GM10847 (cell line): Measurements from ENCODE around the gene ARRDC2.

Source experiments
- POLR2A ChIP-seq: IDR thresholded peaks from 2 replicates; pipeline ENCODE4 v1.6.1; 2011; ENCODE audit not compliant: insufficient read length; ENCODE audit errors: extremely low read depth

Gene ARRDC2

DNA sequence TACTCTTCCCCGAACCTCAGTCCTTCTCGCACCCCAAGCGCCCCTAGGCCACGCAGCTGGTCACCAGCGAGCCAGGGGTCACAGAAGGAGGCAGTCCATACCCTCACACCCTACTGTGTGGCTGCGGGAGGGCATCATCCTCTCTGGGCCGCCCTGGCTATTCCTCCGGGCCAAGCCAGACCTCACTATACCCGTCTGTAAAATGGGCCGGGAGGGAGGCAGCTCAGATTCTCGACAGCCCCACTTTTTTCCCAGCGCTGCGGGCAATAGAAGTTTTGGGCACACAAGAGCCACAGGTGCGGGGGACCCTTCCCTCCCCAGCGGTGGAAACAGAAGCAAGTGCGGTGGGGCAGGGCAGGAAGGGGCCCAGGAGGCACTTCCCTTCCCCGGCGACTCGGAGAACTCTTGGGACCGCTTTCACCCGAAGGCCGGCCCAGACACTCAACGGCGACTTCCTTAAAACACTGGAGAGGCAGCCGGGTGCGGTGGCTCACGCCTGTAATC is 5.6 kb upstream of the ARRDC2 start:
- TF ChIP-seq POLR2A: no peak

DNA sequence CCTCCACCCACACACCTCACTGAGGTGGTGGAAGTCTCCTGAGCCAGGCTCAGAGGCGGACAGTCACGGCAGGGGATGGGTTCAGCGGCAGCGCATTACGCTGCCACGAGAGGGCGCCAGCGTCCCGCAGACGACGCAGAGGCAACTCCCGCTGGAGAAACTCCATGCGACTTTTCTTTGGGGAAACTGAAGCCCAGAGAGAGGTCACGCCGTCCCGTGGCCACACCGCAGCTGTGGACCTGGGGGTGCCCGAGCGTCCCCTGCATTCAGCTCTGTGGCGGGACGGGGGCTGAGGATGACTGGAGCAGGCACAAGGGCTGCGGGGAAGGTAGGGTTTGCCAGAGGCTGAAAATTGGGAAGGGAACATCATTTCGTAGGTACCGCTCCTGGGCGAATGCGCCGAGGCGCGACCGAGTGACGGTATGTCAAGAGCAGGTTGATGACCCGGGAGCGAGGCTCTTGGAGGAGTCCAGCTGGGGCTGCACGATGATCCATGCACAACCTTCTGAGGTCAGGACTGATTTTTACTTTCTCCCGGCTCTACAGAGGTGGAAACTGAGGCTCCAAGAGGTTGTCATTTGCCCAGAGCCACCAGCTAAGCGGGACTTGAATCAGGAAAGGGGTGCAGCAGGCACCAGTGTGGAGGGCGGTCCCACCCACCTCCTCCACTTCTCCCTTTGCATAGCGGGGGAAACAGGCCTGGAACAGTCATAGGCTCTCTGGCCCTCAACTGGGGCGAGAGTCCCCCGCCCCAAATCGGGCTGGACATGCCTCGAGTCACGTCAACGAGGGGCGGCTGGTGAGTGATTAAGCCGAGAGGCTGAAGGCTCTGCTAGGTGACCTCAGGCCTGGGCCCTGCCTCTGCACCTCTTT is 690 bp upstream of the ARRDC2 start:
- no peak for TF ChIP-seq POLR2A

DNA sequence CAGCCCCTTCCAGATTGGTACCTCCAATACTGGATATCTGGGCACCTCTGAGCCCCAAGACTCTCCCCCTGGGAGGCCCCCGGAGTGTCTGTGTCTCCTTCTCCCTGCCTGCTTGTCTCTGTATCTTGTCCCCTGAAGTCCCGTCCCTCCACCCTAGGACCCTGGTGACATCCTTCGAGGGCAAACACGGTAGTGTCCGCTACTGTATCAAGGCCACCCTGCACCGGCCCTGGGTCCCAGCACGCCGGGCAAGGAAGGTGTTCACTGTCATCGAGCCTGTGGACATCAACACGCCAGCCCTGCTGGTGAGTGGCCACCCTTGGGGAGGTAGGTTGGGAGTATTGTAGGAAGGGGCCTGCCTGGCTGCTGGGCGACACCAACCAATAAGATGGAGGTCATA is 844 bp downstream of the ARRDC2 start:
- TF ChIP-seq POLR2A: no peak

DNA sequence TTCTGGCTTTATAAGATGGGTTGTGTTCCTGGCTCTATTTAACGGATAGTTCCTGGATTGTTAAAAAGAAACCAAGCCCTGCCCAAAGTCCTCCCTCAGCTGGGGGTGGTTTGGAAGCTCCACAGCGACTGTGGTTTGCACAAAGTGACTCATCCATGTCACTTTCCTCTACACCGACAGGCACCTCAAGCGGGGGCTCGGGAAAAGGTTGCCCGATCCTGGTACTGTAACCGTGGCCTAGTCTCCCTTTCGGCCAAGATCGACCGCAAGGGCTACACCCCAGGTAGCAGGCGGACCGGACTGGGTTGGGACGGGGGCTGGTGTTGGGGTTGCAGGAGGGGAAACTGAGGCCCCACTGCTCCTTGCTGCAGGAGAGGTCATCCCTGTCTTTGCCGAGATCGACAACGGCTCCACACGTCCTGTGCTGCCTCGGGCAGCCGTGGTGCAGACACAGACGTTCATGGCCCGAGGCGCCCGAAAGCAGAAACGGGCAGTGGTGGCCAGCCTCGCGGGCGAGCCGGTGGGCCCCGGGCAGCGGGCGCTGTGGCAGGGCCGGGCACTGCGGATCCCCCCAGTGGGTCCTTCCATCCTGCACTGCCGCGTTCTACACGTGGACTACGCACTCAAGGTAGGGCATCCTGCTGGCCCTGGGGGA is 1.6 kb downstream of the ARRDC2 start:
- TF ChIP-seq POLR2A: no peak

DNA sequence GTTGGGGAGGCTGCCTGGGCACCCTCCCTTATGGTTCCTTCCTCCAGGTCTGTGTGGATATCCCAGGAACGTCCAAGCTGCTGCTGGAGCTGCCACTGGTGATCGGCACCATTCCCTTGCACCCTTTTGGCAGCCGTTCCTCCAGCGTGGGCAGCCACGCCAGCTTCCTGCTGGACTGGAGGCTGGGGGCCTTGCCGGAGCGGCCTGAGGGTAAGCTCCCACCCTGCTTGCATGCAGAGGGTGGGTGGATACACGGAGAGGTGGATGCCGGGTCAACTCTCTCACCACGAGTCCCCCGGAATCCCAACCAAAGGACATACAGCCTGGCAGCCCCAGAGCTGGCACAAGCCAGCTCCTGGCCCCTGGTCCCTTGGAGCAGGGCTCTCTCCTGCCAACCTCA is 2.2 kb downstream of the ARRDC2 start:
- no peak for TF ChIP-seq POLR2A

DNA sequence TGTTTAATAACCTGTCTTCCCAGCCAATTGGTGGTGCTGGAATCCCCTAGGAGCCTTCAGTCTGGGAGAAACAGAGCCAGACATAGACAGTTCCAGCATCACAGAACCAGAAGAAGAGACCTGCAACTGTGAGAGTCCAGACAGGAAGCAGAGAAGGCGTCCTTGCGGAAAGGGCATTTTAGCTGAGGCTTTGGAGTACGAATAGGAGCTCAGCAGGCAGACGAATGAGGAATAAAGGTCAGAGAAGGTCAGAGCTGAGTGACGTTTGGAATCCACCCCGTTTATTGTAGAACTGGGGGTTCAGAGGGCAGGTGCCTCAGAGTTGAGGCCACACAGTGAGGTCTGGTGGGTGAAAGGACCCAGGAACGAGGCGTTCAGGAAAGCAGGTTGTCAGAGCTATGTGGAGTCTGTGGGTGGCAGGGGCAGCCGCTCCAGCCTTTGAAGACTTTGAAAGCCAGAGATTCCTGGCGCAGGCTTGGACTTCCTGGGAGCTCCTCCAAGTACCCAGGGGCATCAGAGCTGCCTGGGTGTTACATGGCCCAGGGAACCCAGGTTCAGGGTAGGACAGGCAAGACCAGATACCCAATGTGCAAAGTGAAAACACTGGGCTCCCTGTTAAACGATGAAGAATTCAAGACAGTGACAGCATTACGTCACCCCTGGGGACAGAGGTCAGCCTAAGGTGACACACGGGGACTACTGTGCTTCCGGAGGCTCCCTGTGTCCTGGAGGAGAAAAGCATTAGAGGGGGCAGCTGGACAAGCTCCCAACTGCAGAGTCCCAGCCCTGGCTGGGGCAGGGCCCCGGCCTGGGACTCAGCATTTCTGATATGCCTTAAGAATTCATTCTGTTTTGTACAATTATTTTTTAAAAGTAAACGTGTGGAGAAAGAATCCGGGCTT is 5.5 kb downstream of the ARRDC2 start:
- TF ChIP-seq POLR2A: no peak

DNA sequence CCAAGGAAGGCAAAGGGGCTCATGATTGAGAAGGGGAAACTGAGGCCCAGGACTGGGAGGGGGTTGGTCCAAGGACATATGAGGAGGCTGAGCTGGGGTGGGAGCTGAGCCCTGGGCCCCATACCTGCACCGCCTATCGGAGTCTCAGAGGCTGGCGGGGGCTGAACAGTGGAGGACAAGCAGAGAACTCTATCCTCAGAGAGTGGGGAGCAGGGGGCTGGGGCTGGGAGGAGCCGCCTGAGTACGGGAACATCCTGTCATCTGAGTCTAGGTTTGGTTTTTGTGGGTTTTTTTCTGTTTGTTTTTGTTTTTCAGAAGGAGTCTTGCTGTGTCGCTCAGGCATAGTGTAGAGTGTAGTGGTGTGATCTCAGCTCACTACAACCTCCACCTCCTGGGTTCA is 6.2 kb downstream of the ARRDC2 start:
- no peak for TF ChIP-seq POLR2A

DNA sequence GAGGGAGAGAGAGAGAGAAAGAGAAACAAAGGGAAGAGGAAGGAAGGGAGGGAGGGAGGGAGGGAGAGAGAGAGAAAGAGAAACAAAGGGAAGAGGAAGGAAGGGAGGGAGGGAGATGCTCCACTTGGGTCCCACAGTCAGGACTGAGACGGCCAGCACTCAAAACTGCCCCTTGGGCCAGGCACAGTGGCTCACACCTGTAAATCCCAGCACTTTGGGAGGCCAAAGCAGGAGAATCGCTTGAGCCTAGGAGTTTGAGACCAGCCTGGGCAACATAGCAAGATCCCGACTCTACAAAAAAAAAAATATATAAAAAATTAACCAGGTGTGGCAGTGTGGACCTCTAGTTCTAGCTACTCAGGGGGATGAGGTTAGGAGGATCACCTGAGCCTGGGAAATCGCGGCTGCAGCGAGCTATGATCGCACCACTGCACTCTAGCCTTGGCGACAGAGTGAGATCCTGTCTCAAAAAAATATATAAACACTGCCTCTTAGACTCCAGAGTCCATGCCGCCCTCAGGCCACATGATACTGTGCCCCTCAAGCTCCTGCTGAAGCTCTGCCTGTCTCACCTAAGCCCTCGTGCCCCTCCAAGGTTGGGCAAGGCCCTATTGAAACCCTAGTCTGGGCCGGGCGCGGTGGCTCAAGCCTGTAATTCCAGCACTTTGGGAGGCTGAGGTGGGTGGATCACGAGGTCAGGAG is 8.4 kb downstream of the ARRDC2 start:
- TF ChIP-seq POLR2A: no peak

DNA sequence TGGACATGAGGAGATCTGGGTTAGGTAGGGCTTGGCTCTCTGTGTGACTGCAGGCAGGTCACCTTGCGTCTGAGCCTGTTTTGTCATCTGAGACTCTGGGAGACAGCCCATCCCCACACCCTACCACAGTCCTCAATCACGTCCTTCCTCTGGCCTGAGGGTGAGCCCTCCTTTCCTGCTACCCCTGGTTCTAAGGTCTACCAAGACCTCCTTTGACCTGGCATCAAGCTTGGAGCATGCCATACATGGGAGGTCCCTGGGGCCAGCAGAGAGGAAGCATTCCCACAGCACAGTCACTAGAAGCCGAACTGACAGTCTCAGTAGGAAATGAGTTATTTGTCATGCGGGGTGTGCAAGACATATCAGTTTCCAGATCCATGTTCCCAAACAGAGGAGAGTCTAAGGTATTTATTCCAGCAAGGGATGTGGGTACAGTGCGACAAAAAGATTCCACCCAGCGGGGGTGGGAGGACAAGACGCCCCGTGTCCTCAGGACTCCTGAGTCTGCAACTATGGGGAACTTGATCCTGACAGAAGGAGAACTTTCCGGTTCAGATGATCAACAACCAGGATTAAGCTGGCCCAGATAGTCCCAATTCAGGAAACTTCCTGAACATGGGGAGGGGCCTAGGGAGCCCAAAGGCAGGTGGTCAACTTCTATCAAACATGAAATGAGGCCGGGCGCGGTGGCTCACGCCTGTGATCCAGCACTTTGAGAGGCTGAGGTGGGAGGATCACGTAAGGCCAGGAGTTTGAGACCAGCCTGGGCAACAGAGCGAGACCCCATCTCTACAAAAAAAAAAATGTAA is 9.5 kb downstream of the ARRDC2 start:
- TF ChIP-seq POLR2A: no peak

DNA sequence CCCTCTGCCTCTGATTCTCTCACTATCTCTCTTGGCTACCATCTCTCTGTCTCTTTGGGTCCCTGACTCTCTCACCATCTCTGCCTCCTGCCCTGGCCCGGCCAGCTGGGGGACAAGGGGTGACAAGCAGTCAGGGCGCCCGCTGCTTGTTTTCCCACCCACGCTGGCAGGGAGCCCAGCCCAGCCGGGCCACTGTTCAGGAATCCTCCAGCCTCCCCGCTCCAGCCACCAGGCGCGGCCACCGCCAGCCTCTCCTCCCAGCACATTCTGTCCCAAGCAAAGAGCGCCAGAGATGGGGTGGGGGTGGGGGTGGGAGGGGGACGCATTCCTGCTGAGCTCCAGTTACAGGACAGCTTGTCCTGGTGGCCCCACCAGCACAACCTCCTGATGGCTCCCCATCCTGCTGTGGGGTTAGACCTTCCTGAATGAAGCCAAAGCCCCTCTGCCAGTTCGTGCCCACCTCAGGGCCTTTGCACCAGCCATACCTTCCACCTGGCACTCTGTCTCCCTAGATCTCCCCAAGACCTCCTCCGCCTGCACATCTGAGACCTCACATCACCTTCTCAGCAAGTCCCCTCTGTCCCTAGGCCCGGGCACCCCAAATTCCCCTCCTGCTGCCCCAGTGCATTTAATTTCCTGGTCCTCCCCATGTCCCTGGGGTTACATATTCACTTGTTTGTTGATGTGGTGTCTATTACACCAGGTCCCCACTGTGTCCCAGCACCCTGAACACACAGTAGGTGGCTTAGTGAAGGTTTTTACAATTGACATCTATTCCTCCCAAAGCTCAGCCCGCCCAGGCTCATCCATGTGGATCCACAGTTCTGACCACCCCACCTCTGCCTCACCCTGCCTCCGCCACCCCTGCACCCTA is 12.5 kb downstream of the ARRDC2 start:
- no peak for TF ChIP-seq POLR2A

DNA sequence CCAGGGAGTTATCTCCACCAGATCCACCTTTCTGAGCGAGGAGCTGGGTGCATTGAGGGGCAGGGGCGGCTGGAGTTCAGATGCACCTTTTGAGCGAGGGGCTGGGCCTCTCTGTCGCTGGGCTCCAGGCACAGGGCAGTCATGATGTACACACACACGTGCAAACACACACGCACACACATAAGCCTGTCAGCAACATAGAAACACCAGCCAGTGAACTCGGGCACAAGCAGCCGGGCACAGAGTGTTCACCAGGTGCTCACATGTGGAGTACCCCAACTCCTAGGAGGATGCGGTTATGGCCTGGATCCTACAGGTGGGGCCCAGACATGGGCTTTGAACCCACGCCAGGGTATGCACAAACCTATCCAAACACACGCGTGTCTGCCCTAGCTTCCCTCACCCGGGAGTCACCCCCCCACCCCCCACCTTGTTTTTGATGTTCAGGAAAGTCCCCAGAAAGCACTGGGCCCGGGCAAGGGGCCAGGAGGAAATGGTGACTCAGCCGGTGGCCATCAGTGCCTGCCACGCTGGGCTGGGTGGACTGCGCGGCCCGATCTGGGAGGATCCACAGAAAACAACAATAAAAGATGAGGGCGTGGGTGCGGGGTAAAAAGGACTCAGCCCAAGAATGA is 13.3 kb downstream of the ARRDC2 start:
- no peak for TF ChIP-seq POLR2A

DNA sequence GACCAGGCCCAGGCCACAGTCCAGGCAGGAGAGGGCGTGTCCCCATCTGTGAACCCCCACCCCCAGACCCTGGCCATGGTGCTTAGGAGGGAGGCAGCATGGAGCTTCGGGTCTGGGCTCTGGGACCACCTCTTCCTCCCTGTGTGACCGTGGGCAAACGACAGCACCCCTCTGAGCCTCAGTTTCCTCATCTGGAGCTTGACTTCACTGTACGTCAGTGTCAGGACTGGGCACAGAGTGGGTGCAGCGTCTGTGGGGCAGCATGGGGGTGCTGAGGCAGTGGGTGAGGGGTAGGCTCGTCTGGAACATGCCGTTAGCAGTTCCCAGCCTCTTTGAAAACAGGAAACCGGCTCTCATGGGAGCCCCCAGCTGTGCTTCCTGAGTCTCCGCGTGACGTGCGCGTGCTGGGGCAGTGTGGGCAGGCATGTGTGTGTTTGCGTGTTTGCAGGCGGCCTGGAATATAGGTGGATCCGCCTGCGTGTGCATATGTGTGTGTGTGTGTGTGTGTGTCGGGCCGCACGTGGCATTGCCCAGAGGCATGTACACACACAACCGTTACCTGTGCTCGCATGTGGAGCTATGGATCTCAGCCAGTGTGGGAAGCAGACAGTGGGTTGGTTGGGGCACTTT is 15.8 kb downstream of the ARRDC2 start:
- TF ChIP-seq POLR2A: no peak
